Measurements from ENCODE around the gene TIMM23B. TPM values are rescaled to one million over a fixed set of nuclear protein-coding genes. Genes with fewer than 3 reads are reported as not detected.

The TIMM23B gene
- total RNA-seq, 1 experiment from 2014 or later, result 10.6 TPM

Small RNAs within 50 kb of the gene (small RNA-seq; reads per million reads assigned to genes)
- 0 reads per million in 2 experiments for gene RNA5SP317
- 0.06 to 0.14 reads per million in 2 experiments for gene SNORA74C-2

Other genes starting within 250 kb of the TIMM23B start
- 15.8 and 16.3 TPM in 2 replicates for gene OGDHL, start 179.7 kb upstream of the TIMM23B start, total RNA-seq (2014; rRNA removed; shearing (Covaris generic))
- gene PARG, start within 50 bp of the TIMM23B start, total RNA-seq (2014; rRNA removed; shearing (Covaris generic)), result 18.4 and 18.8 TPM in 2 replicates
- gene AGAP6, start 46.4 kb downstream of the TIMM23B start, total RNA-seq (2014; rRNA removed; shearing (Covaris generic)), result 3.2 and 3.4 TPM in 2 replicates
- 28.2 and 30.5 TPM in 2 replicates for gene WASHC2A, start 125.9 kb downstream of the TIMM23B start, total RNA-seq (2014; rRNA removed; shearing (Covaris generic))